ENCODE results near the gene NOS1AP. TPM values are rescaled to one million over a fixed set of nuclear protein-coding genes. Genes with fewer than 3 reads are reported as not detected.

NOS1AP gene
- total and polyA plus RNA-seq, 2 donors (not counting 3 experiments of a cell fraction or from before 2014, with no cell fraction given), result 1.3 to 5.4 TPM

DNA sequence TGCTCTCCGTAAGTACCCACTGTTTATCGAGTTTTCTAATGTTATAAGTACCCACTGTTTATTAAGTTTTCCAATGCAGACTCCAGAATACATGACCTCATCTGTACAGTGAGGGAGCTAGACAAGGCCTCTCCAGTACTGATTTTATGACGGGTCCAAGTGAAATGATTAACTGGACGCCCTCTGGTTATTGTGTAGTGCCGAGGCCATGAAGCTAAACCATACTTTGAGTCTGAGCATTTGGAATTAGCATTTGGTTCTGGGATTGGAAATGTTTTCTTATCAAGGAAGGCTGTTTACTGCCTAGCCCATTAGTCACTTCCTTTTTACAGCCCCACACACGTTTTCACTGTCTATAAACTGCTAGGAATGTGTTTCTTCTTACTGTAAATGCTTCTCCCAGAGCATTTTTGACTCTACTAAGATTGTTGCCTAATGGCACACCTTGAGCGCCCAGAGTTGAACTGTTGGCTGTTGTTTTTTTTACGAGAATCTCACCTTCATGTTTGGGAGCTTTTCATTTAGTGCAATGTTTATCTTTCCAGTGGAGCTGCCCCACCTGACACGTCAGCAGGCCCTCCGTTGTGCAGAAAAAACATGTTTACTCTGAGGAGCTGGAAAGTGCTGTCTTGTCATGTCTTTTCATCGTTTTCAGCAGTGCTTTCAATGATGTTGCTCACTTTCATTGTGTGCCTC, 280.3 kb downstream of the NOS1AP start:
- ChIA-PET POLR2A (no interaction called here), CTCF (interaction anchor here (0.7 to 1.2 kb wide), 6 partner anchors 8 to 294 kb away, joined by 3 to 6 read pairs (median 3); no protein-coding TSS in a partner anchor)
- BruUV-seq (replicated peaks), result TSS peak; percentile 65
- H3K4me3 ChIP-seq (replicated peaks in 1 of 3; ENCODE audit: insufficient read depth in 1 of 3, low read depth in 1 of 3, low read length in 3 of 3), result no peak overlapping the region
- peak overlapping the region; percentile 84 for H3K4me2 ChIP-seq (ENCODE audit: insufficient read depth, low read length)
- no peaks in the 10 kb centered on the region for H3K9me3 ChIP-seq (replicated peaks; ENCODE audit: control insufficient read depth, insufficient read depth, low read length)
- DNase-seq (ENCODE audit: low read depth, low spot score), result peak; percentile 95
- peak; percentile 92 for FAIRE-seq
- H3K9me1 ChIP-seq (replicated peaks; ENCODE audit: control insufficient read depth, extremely low read depth, insufficient read depth, low read length), result no peaks in the 10 kb centered on the region
- peak overlapping the region; percentile 53 for H2AFZ ChIP-seq (ENCODE audit: low read depth, low read length)
- no peaks in the 10 kb centered on the region for H3K36me3 ChIP-seq (ENCODE audit: control insufficient read depth in 2 of 2, extremely low read depth in 1 of 2, insufficient read depth in 2 of 2, low read length in 2 of 2)
- no peaks in the 10 kb centered on the region for H4K20me1 ChIP-seq (replicated peaks; ENCODE audit: control insufficient read depth, extremely low read depth, insufficient read depth, low read length)
- peaks cover 28% of the 10 kb centered on the region for H3K4me1 ChIP-seq (ENCODE audit: control insufficient read depth, extremely low read depth, insufficient read depth, low read length)
- H3K79me2 ChIP-seq (ENCODE audit: control insufficient read depth, insufficient read depth, low read length), result no peaks in the 10 kb centered on the region
- peak overlapping the region; percentile 55 for H3K9ac ChIP-seq (replicated peaks; ENCODE audit: extremely low read depth, insufficient read depth, low read length)
- intact Hi-C loops (cut with micrococcal nuclease), result loop anchor here (1.0 to 5.0 kb wide), 3 partner anchors 47 to 293 kb away; no protein-coding TSS in a partner anchor
- dilution Hi-C loops (cut with MboI; ENCODE audit: extremely low pct_ligation_motif_present, low sequenced_read_pairs), result no loop called here
- TF ChIP-seq MYC (IDR thresholded peaks at IDR 0.05; ENCODE audit: low read depth, low read length), result no peak
- no peak for TF ChIP-seq EZH2 (IDR thresholded peaks at IDR 0.05; ENCODE audit: borderline replicate concordance, low read depth, low read length, severe bottlenecking)
- peak; percentile 95 for TF ChIP-seq JUN (IDR thresholded peaks at IDR 0.05; ENCODE audit: borderline replicate concordance, insufficient read depth, insufficient read length, low read depth)
- peak; percentile 66 for TF ChIP-seq GATA2 (IDR thresholded peaks at IDR 0.05; ENCODE audit: insufficient read depth, insufficient read length, low read depth, low read length)
- peak; percentile 81 for TF ChIP-seq FOS (IDR thresholded peaks at IDR 0.05; ENCODE audit: borderline replicate concordance, insufficient read depth, low read length)
- peak; percentile 56 for TF ChIP-seq POLR2AphosphoS5 (IDR thresholded peaks at IDR 0.05; ENCODE audit: insufficient read depth, low read depth, low read length)
- TF ChIP-seq POLR2A (IDR thresholded peaks at IDR 0.05; ENCODE audit: low read depth, low read length), result peak; percentile 47
- TF ChIP-seq MAX (IDR thresholded peaks at IDR 0.05; ENCODE audit: insufficient read depth, insufficient read length), result no peak
- TF ChIP-seq, protein P1, sequence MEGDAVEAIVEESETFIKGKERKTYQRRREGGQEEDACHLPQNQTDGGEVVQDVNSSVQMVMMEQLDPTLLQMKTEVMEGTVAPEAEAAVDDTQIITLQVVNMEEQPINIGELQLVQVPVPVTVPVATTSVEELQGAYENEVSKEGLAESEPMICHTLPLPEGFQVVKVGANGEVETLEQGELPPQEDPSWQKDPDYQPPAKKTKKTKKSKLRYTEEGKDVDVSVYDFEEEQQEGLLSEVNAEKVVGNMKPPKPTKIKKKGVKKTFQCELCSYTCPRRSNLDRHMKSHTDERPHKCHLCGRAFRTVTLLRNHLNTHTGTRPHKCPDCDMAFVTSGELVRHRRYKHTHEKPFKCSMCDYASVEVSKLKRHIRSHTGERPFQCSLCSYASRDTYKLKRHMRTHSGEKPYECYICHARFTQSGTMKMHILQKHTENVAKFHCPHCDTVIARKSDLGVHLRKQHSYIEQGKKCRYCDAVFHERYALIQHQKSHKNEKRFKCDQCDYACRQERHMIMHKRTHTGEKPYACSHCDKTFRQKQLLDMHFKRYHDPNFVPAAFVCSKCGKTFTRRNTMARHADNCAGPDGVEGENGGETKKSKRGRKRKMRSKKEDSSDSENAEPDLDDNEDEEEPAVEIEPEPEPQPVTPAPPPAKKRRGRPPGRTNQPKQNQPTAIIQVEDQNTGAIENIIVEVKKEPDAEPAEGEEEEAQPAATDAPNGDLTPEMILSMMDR (IDR thresholded peaks at IDR 0.05; ENCODE audit: extremely low read depth in 1 of 2, insufficient read depth in 1 of 2, low read depth in 1 of 2, low read length in 2 of 2), result no peak
- peak overlapping the region; percentile 93 for H3K27ac ChIP-seq (ENCODE audit: insufficient read depth, low read depth, low read length)
- no peaks in the 10 kb centered on the region for H3K27me3 ChIP-seq (ENCODE audit: control insufficient read depth in 2 of 2, insufficient read depth in 2 of 2, low read length in 2 of 2)
